GM11168 (cell line): Measurements from ENCODE around the gene KLF8.

Experiments
- in situ Hi-C: fragments of 300-500 bp; cut with MboI; formaldehyde crosslinking; loops from one replicate; pipeline ENCODE4 v1.12.0; 2022; ENCODE audit warnings: low sequenced_read_pairs; ENCODE audit not compliant: unreplicated experiment

KLF8 gene

GRCh38 chrX:56289449-56289848 is 57.3 kb downstream of the KLF8 start:
- in situ Hi-C loops: loop anchor here (25.0 kb wide), 1 partner anchor 423 kb away; no protein-coding TSS in a partner anchor

- in situ Hi-C loops: no loop called here
These were observed 76.6 kb downstream of the KLF8 start for GRCh38 chrX:56308726-56309125.

GRCh38 chrX:56309881-56310280 is 77.7 kb downstream of the KLF8 start:
- in situ Hi-C loops: no loop called here

GRCh38 chrX:56310581-56310980 is 78.4 kb downstream of the KLF8 start:
- in situ Hi-C loops: no loop called here

GRCh38 chrX:56313308-56313707 is 81.2 kb downstream of the KLF8 start:
- in situ Hi-C loops: no loop called here

GRCh38 chrX:56314334-56314733 is 82.2 kb downstream of the KLF8 start:
- in situ Hi-C loops: no loop called here

GRCh38 chrX:56318076-56318475 is 85.9 kb downstream of the KLF8 start:
- in situ Hi-C loops: no loop called here

GRCh38 chrX:56319165-56319564 is 87.0 kb downstream of the KLF8 start:
- in situ Hi-C loops: no loop called here
